Pancreas (tissue), 10 donors: ENCODE results near the gene MSL3. TPM values are rescaled to one million over a fixed set of nuclear protein-coding genes. Genes with fewer than 3 reads are reported as not detected.

ENCODE experiments used
- ATAC-seq, 4 donors: fragments of 200-7000 bp; cut with Tn5 transposase; one replicate each; pipeline versions ENCODE4 v1.8.0 to v1.9.1; 2020; ENCODE audit warnings: mild to moderate bottlenecking in 4 of 4, moderate library complexity in 4 of 4
- DNase-seq, 6 donors: peaks; one replicate each; pipeline ENCODE4 v3.0.0-alpha.2; 2020
- FAIRE-seq: peaks from 2 replicates; lab custom pipeline; 2012; peaks lifted over from hg19 to GRCh38; lab: Jason Lieb, UNC
- H3K27ac ChIP-seq, 4 donors: fragments of 200-600 bp; sonication (generic); 1 replicate in 3 of 4; 2 replicates in 1 of 4; pipeline versions ENCODE4 v1.5.0 to v1.8.0; 2020
- H3K27me3 ChIP-seq, 4 donors: fragments of 200-600 bp; one replicate each; pipeline ENCODE4 v1.8.0; 2021
- H3K36me3 ChIP-seq, 3 donors: fragments of 200-600 bp; sonication (generic) in 1 of 3; one replicate each; pipeline versions ENCODE4 v1.5.0 to v1.8.0; 2020 to 2021
- H3K4me1 ChIP-seq, 3 donors: fragments of 200-600 bp; one replicate each; pipeline ENCODE4 v1.8.0; 2021
- H3K4me3 ChIP-seq, 4 donors: fragments of 200-600 bp; sonication (generic) in 2 of 4; one replicate each; pipeline versions ENCODE4 v1.5.0 to v1.8.0; 2020 to 2021
- H3K9me3 ChIP-seq, 4 donors: fragments of 200-600 bp; one replicate each; pipeline ENCODE4 v1.8.0; 2021
- CTCF ChIP-seq, 4 donors: fragments of 200-600 bp; sonication (generic) in 3 of 4; IDR thresholded peaks; one replicate each; pipeline versions ENCODE4 v1.5.0 to v1.8.0; 2021; ENCODE audit warnings: antibody characterized with exemption in 4 of 4
- WGBS, 2 donors: extraction: QIAGEN DNeasy Blood & Tissue Kit; methylation state at CpG; one replicate each; pipeline ENCODE4 v1.1.7; 2013; 5-methylcytosine and 5-hydroxymethylcytosine counted together
- intact Hi-C, 3 donors: fragments of 100-400 bp; cut with DNase I; formaldehyde crosslinking; loops; one replicate each; pipeline versions ENCODE4 v1.11.1 to v1.14.2; 2022
- polyA plus RNA-seq, 2 donors: library from polyadenylated mRNA; stranded (reverse); fragments of 200-250 nt; gene quantifications; one replicate each; pipeline ENCODE4 v1.2.3, GENCODE V29; 2013
- total RNA-seq, 6 donors: library from RNA; stranded (reverse); fragmentation: NEBNext Ultra II Directional in 4 of 6; extraction: Animal tissue kit (Norgen Biotek cat#: 25700) in 4 of 6; gene quantifications; one replicate each; pipeline versions ENCODE4 v1.2.1 to v1.2.4, GENCODE V29; 2021 to 2023
- donor health status: healthy with polysubstance abuse.
- donor health status: DM: no; HTN: no; CAD: no; lungs with moderate emphysema.
- donor health status: DM: no; HTN: no; CAD: no.
- donor health status: control.
- donor health status: control.
- donor health status: Bipolar disorder and iron deficiency.
- donor health status: DM: yes; HTN: yes; CAD: no.
- donor health status: DM: no; HTN: no; CAD: no.
- donor health status: DM: no; HTN: no; CAD: no.
- donor health status: DM: yes; HTN: yes; CAD: no.

The MSL3 gene
- total and polyA plus RNA-seq, 8 donors, result 6.5 to 17.8 (median 9.0) TPM

- Histone ChIP-seq H3K27me3 (peaks cover 0 to 24% (median 6%) of the 10 kb centered on the region in 4 donors), H3K4me1 (no peaks in the 10 kb centered on the region), H3K4me3 (no peak overlapping the region), H3K36me3 (no peaks in the 10 kb centered on the region), H3K9me3 (no peaks in the 10 kb centered on the region), H3K27ac (no peak overlapping the region)
- TF ChIP-seq CTCF (IDR thresholded peaks at IDR 0.05), result no peak
- 62 to 67% methylated on average over 2 of the region's 2 CpGs for WGBS, 2 donors
- FAIRE-seq (no peak), DNase-seq (no peak), ATAC-seq (no peak)
- intact Hi-C loops, result loop anchor here in 1 of 3 donors (10.0 kb wide), 1 partner anchor 194 kb away; no protein-coding TSS in a partner anchor
Measured at GRCh38 chrX:11728556-11728955, 29.5 kb upstream of the MSL3 start.

- Histone ChIP-seq H3K9me3 (no peaks in the 10 kb centered on the region), H3K36me3 (no peaks in the 10 kb centered on the region), H3K27me3 (peaks cover 0 to 33% (median 6%) of the 10 kb centered on the region in 4 donors), H3K4me3 (no peak overlapping the region), H3K27ac (no peak overlapping the region), H3K4me1 (no peaks in the 10 kb centered on the region)
- no peak for DNase-seq
- 55 to 68% methylated on average over 1 of the region's 1 CpG for WGBS, 2 donors
- TF ChIP-seq CTCF (IDR thresholded peaks at IDR 0.05), result no peak
- no peak for FAIRE-seq
- no peak for ATAC-seq
- intact Hi-C loops, result no loop called here
Measured at GRCh38 chrX:11733614-11734013, 24.4 kb upstream of the MSL3 start.

GRCh38 chrX:11739776-11740175 lies 18.3 kb upstream of the MSL3 start:
- DNase-seq (no peak), FAIRE-seq (no peak), ATAC-seq (no peak)
- Histone ChIP-seq H3K4me3 (no peak overlapping the region), H3K36me3 (no peaks in the 10 kb centered on the region), H3K27ac (no peak overlapping the region), H3K4me1 (no peaks in the 10 kb centered on the region), H3K9me3 (no peaks in the 10 kb centered on the region), H3K27me3 (peaks cover 0 to 19% (median 5%) of the 10 kb centered on the region in 4 donors)
- WGBS, 2 donors, result 58 to 74% methylated on average over 2 of the region's 2 CpGs
- intact Hi-C loops, result no loop called here
- no peak for TF ChIP-seq CTCF (IDR thresholded peaks at IDR 0.05)

GRCh38 chrX:11740794-11741193 lies 17.2 kb upstream of the MSL3 start:
- no peaks in the 10 kb centered on the region for H3K9me3 ChIP-seq
- TF ChIP-seq CTCF (IDR thresholded peaks at IDR 0.05), result no peak
- WGBS, 2 donors, result 48 to 65% methylated on average over 3 of the region's 3 CpGs
- ATAC-seq, result no peak
- intact Hi-C loops, result no loop called here
- H3K4me3 ChIP-seq, result no peak overlapping the region
- H3K27ac ChIP-seq, result no peak overlapping the region
- no peaks in the 10 kb centered on the region for H3K4me1 ChIP-seq
- DNase-seq, result no peak
- peaks cover 0 to 16% (median 5%) of the 10 kb centered on the region in 4 donors for H3K27me3 ChIP-seq
- H3K36me3 ChIP-seq, result no peaks in the 10 kb centered on the region
- no peak for FAIRE-seq

GRCh38 chrX:11741574-11741973 lies 16.5 kb upstream of the MSL3 start:
- H3K27ac ChIP-seq, result no peak overlapping the region
- intact Hi-C loops, result no loop called here
- H3K4me1 ChIP-seq, result no peaks in the 10 kb centered on the region
- no peak for TF ChIP-seq CTCF (IDR thresholded peaks at IDR 0.05)
- H3K4me3 ChIP-seq, result no peak overlapping the region
- H3K9me3 ChIP-seq, result no peaks in the 10 kb centered on the region
- WGBS, 2 donors, result 43 to 51% methylated on average over 2 of the region's 2 CpGs
- no peak for FAIRE-seq
- H3K36me3 ChIP-seq, result no peaks in the 10 kb centered on the region
- peaks cover 0 to 16% (median 5%) of the 10 kb centered on the region in 4 donors for H3K27me3 ChIP-seq
- ATAC-seq, result no peak
- no peak for DNase-seq
